HG03045 (cell line): Measurements from ENCODE around the gene TCEANC2.
"Not testable (repeated sequence)": the region's sequence is repeated elsewhere in the genome, so short reads cannot be mapped to it uniquely, and the experiment has no call there.

Source experiments
- ATAC-seq: cut with Tn5 transposase; IDR thresholded peaks from one replicate; pipeline ENCODE4 v1.9.1; 2021; ENCODE audit warnings: mild to moderate bottlenecking, moderate library complexity; ENCODE audit not compliant: unreplicated experiment

TCEANC2 gene

GRCh38 chr1:54024811-54025210, 28.6 kb upstream of the TCEANC2 start:
- not testable (repeated sequence) for ATAC-seq

- ATAC-seq = no peak
These were observed 25.6 kb upstream of the TCEANC2 start for GRCh38 chr1:54027848-54028247.

- no peak for ATAC-seq
These were observed 24.8 kb upstream of the TCEANC2 start for GRCh38 chr1:54028306-54029251.

GRCh38 chr1:54037476-54037875, 15.9 kb upstream of the TCEANC2 start:
- no peak for ATAC-seq

- ATAC-seq = no peak
These were observed 11.6 kb upstream of the TCEANC2 start for GRCh38 chr1:54041806-54042205.

GRCh38 chr1:54045496-54045895, 7.9 kb upstream of the TCEANC2 start:
- ATAC-seq = no peak

- ATAC-seq = no peak
These were observed 6.6 kb upstream of the TCEANC2 start for GRCh38 chr1:54046671-54047383.

GRCh38 chr1:54047384-54048305, 5.8 kb upstream of the TCEANC2 start:
- no peak for ATAC-seq

- not testable (repeated sequence) for ATAC-seq
These were observed 3.0 kb upstream of the TCEANC2 start for GRCh38 chr1:54050435-54050834.

GRCh38 chr1:54051933-54052430, 1.4 kb upstream of the TCEANC2 start:
- ATAC-seq = no peak

- peak; percentile 10 for ATAC-seq
These were observed 926 bp upstream of the TCEANC2 start for GRCh38 chr1:54052431-54052933.

GRCh38 chr1:54053745-54054437, 483 bp downstream of the TCEANC2 start:
- ATAC-seq = no peak

GRCh38 chr1:54054438-54054749, 986 bp downstream of the TCEANC2 start:
- no peak for ATAC-seq

GRCh38 chr1:54064299-54064698, 10.9 kb downstream of the TCEANC2 start:
- ATAC-seq = no peak

- no peak for ATAC-seq
These were observed 16.4 kb downstream of the TCEANC2 start for GRCh38 chr1:54069791-54070170.

GRCh38 chr1:54070171-54070837, 16.9 kb downstream of the TCEANC2 start:
- no peak for ATAC-seq

- ATAC-seq = no peak
These were observed 24.0 kb downstream of the TCEANC2 start for GRCh38 chr1:54077359-54077758.

- ATAC-seq = no peak
These were observed 27.2 kb downstream of the TCEANC2 start for GRCh38 chr1:54080598-54081049.
